ENCODE data around the gene GNG14.

Gene GNG14

GRCh38 chr19:12685831-12686230 lies 2.0 kb upstream of the GNG14 start:
- TF ChIP-seq CTCF (IDR thresholded peaks at IDR 0.05; ENCODE audit: insufficient read depth, low read depth, low read length, missing control alignments): no peak
- no peak overlapping the region for H3K4me3 ChIP-seq (ENCODE audit: low read length)
- no peak for DNase-seq (ENCODE audit: low read depth)

GRCh38 chr19:12689012-12689411 lies 1.2 kb downstream of the GNG14 start:
- no peak for TF ChIP-seq CTCF (IDR thresholded peaks at IDR 0.05; ENCODE audit: insufficient read depth, low read depth, low read length, missing control alignments)
- no peak overlapping the region for H3K4me3 ChIP-seq (ENCODE audit: low read length)
- no peak for DNase-seq (ENCODE audit: low read depth)

GRCh38 chr19:12689581-12690216 lies 1.9 kb downstream of the GNG14 start:
- no peak for TF ChIP-seq CTCF (IDR thresholded peaks at IDR 0.05; ENCODE audit: insufficient read depth, low read depth, low read length, missing control alignments)
- no peak overlapping the region for H3K4me3 ChIP-seq (ENCODE audit: low read length)
- no peak for DNase-seq (ENCODE audit: low read depth)

- DNase-seq (ENCODE audit: low read depth): no peak
- no peak for TF ChIP-seq CTCF (IDR thresholded peaks at IDR 0.05; ENCODE audit: insufficient read depth, low read depth, low read length, missing control alignments)
- no peak overlapping the region for H3K4me3 ChIP-seq (ENCODE audit: low read length)
Measured at GRCh38 chr19:12692960-12693359, 5.2 kb downstream of the GNG14 start.

- no peak overlapping the region for H3K4me3 ChIP-seq (ENCODE audit: low read length)
- TF ChIP-seq CTCF (IDR thresholded peaks at IDR 0.05; ENCODE audit: insufficient read depth, low read depth, low read length, missing control alignments): no peak
Measured at GRCh38 chr19:12694641-12695040, 6.8 kb downstream of the GNG14 start.

GRCh38 chr19:12695096-12695495 lies 7.3 kb downstream of the GNG14 start:
- no peak for DNase-seq (ENCODE audit: low read depth)
- TF ChIP-seq CTCF (IDR thresholded peaks at IDR 0.05; ENCODE audit: insufficient read depth, low read depth, low read length, missing control alignments): no peak
- peak overlapping the region; percentile 83 for H3K4me3 ChIP-seq (ENCODE audit: low read length)

More at GRCh38 chr19:12694641-12695040, 6.8 kb downstream of the GNG14 start:
- DNase-seq (ENCODE audit: low read depth): no peak

GRCh38 chr19:12695514-12695913 lies 7.7 kb downstream of the GNG14 start:
- DNase-seq (ENCODE audit: low read depth): no peak
- H3K4me3 ChIP-seq (ENCODE audit: low read length): peak overlapping the region; percentile 83
- TF ChIP-seq CTCF (IDR thresholded peaks at IDR 0.05; ENCODE audit: insufficient read depth, low read depth, low read length, missing control alignments): no peak
